MM.1S (cell line): Measurements from ENCODE around the gene PTPRA.

Experiments
- DNase-seq: peaks from one replicate; pipeline ENCODE4 v3.0.0-alpha.2; 2015
- H2AFZ ChIP-seq: fragments of 300-600 bp; sonication (generic); 2 replicates; pipeline ENCODE4 v1.6.0; 2016; ENCODE audit warnings: antibody characterized with exemption, low read length
- H3F3A ChIP-seq: fragments of 300-600 bp; sonication (generic); 2 replicates; pipeline ENCODE4 v1.6.1; 2016; ENCODE audit warnings: mild to moderate bottlenecking, antibody characterized with exemption, low read length, moderate library complexity, mixed read lengths; ENCODE audit not compliant: insufficient read depth
- H3K27ac ChIP-seq: fragments of 300-600 bp; sonication (generic); 2 replicates; pipeline ENCODE4 v1.5.1; 2016; ENCODE audit warnings: mild to moderate bottlenecking, low read length
- H3K27me3 ChIP-seq: fragments of 300-600 bp; sonication (generic); replicated peaks from 2 replicates; pipeline ENCODE4 v1.6.0; 2016; ENCODE audit warnings: low read length; ENCODE audit not compliant: insufficient read depth
- H3K36me3 ChIP-seq: fragments of 300-600 bp; sonication (generic); replicated peaks from 2 replicates; pipeline ENCODE4 v1.6.1; 2016; ENCODE audit warnings: mild to moderate bottlenecking, low read length, mixed read lengths; ENCODE audit not compliant: insufficient read depth
- H3K4me1 ChIP-seq: fragments of 300-600 bp; sonication (generic); 2 replicates; pipeline ENCODE4 v1.6.1; 2016; ENCODE audit warnings: low read length, mixed read lengths
- H3K4me2 ChIP-seq: fragments of 300-600 bp; sonication (generic); 2 replicates; pipeline ENCODE4 v1.6.0; 2016; ENCODE audit warnings: low read depth, low read length
- H3K4me3 ChIP-seq: fragments of 300-600 bp; sonication (generic); 2 replicates; pipeline ENCODE4 v1.5.1; 2016; ENCODE audit warnings: low read length, mixed read lengths
- H3K79me2 ChIP-seq: fragments of 300-600 bp; sonication (generic); 2 replicates; pipeline ENCODE4 v1.6.1; 2016; ENCODE audit warnings: mixed run types, low read length, mixed read lengths
- H3K9ac ChIP-seq: fragments of 300-600 bp; sonication (generic); 2 replicates; pipeline ENCODE4 v1.6.1; 2016; ENCODE audit warnings: low read length, mixed read lengths
- H3K9me2 ChIP-seq: fragments of 300-600 bp; sonication (generic); replicated peaks from 2 replicates; pipeline ENCODE4 v1.6.1; 2016; ENCODE audit warnings: mild to moderate bottlenecking, low read length, mixed read lengths; ENCODE audit not compliant: insufficient read depth
- H3K9me3 ChIP-seq: fragments of 300-600 bp; sonication (generic); replicated peaks from 2 replicates; pipeline ENCODE4 v1.6.1; 2016; ENCODE audit warnings: mild to moderate bottlenecking, low read length, mixed read lengths; ENCODE audit not compliant: insufficient read depth
- H4K20me1 ChIP-seq: fragments of 300-600 bp; sonication (generic); 2 replicates; pipeline ENCODE4 v1.6.1; 2016; ENCODE audit warnings: mild to moderate bottlenecking, low read length, moderate library complexity, mixed read lengths; ENCODE audit not compliant: insufficient read depth
- CTCF ChIP-seq: fragments of 300-600 bp; sonication (generic); IDR thresholded peaks from 2 replicates; pipeline ENCODE4 v1.5.1; 2016; ENCODE audit warnings: antibody characterized with exemption, low read length, mixed read lengths
- EZH2 ChIP-seq: fragments of 300-600 bp; sonication (generic); optimal IDR thresholded peaks from 2 replicates; pipeline ENCODE3; 2017; ENCODE audit warnings: low read depth, mild to moderate bottlenecking, antibody characterized with exemption, low read length, mixed read lengths
- EZH2phosphoT487 ChIP-seq: fragments of 300-600 bp; sonication (generic); IDR thresholded peaks from 2 replicates; pipeline ENCODE4 v1.6.1; 2018; ENCODE audit warnings: antibody characterized with exemption, low read length

PTPRA gene

GRCh38 chr20:3042625-3043024 is 169.3 kb downstream of the PTPRA start:
- no peaks in the 10 kb centered on the region for H3K27me3 ChIP-seq
- H3F3A ChIP-seq = no peaks in the 10 kb centered on the region
- H3K79me2 ChIP-seq = peaks cover 15% of the 10 kb centered on the region
- no peak overlapping the region for H3K4me3 ChIP-seq
- no peak overlapping the region for H3K9ac ChIP-seq
- no peak for TF ChIP-seq EZH2phosphoT487
- TF ChIP-seq EZH2 = no peak
- no peak for TF ChIP-seq CTCF
- no peaks in the 10 kb centered on the region for H3K9me3 ChIP-seq
- H3K27ac ChIP-seq = no peak overlapping the region
- DNase-seq = no peak
- H3K4me1 ChIP-seq = no peaks in the 10 kb centered on the region
- no peaks in the 10 kb centered on the region for H4K20me1 ChIP-seq
- peaks cover 4% of the 10 kb centered on the region for H3K36me3 ChIP-seq
- no peaks in the 10 kb centered on the region for H3K9me2 ChIP-seq
- no peak overlapping the region for H3K4me2 ChIP-seq
- no peak overlapping the region for H2AFZ ChIP-seq

DNA sequence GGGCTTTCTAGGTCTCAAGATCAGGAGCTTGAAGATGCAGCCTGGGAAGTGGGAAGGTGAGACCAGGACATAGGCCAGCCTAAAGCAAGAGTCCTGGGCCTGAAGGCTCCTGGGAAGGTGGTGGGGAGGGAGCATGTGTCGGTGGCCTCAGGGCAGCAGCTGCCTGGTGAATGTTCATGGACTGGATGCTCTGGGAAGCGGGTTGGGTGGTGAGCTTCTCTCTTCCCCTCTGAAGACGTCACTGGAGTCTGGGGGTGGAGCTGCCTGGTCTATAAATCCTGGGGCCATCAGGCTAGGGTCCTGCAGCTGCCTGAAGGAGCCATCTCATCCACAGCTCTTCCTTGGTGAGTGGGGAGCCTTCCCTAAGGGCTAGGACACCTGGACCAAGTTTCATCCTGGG is 170.0 kb downstream of the PTPRA start, which contains the start of gene GNRH2:
Gene GNRH2, plus strand, starts transcription at position 301 of the 400 bp plus-strand sequence. CDS start 793 bp downstream, outside the sequence.
- no peak within 1 kb of the TSS for H3K4me2 ChIP-seq
- no peak within 1 kb of the TSS for H3K27ac ChIP-seq
- no peak within 1 kb of the TSS for H3K4me3 ChIP-seq
- H3K79me2 ChIP-seq = peaks cover 16% of the 10 kb centered on the region
- no peak within 1 kb of the TSS for H2AFZ ChIP-seq
- no peaks in the 10 kb centered on the region for H3K9me3 ChIP-seq
- no peaks in the 10 kb centered on the region for H3K9me2 ChIP-seq
- H3K36me3 ChIP-seq = peaks cover 4% of the 10 kb centered on the region; the same call in 1 of the 2 replicates
- H3K9ac ChIP-seq = no peak within 1 kb of the TSS
- H4K20me1 ChIP-seq = no peaks in the 10 kb centered on the region
- TF ChIP-seq EZH2phosphoT487 (no peak), CTCF (no peak), EZH2 (no peak)
- no peaks in the 10 kb centered on the region for H3K27me3 ChIP-seq
- no peaks in the 10 kb centered on the region for H3K4me1 ChIP-seq
- H3F3A ChIP-seq = no peaks in the 10 kb centered on the region
- DNase-seq = no peak

- H3K27ac ChIP-seq = no peak overlapping the region
- H3K27me3 ChIP-seq = no peaks in the 10 kb centered on the region
- H2AFZ ChIP-seq = no peak overlapping the region
- no peaks in the 10 kb centered on the region for H3K4me1 ChIP-seq
- no peak overlapping the region for H3K4me3 ChIP-seq
- H3K9me2 ChIP-seq = no peaks in the 10 kb centered on the region
- H3K9ac ChIP-seq = no peak overlapping the region
- H3K9me3 ChIP-seq = no peaks in the 10 kb centered on the region
- peaks cover 7% of the 10 kb centered on the region; the same call in 1 of the 2 replicates for H3K36me3 ChIP-seq
- H4K20me1 ChIP-seq = no peaks in the 10 kb centered on the region
- no peaks in the 10 kb centered on the region for H3F3A ChIP-seq
- TF ChIP-seq EZH2phosphoT487 (no peak), EZH2 (no peak), CTCF (no peak)
- H3K79me2 ChIP-seq = peaks cover 16% of the 10 kb centered on the region
- no peak for DNase-seq
- H3K4me2 ChIP-seq = peak overlapping the region; percentile 85; the same call in 1 of the 2 replicates
Measured at GRCh38 chr20:3044336-3044965, 171.2 kb downstream of the PTPRA start.
